SIG-M5 treated with dmso at 0.1 percent for 504 hours (cell line): Measurements from ENCODE around the gene TTLL8.

Experiments
- DNase-seq: peaks from one replicate; lab custom pipeline; 2025; ENCODE audit not compliant: unreplicated experiment; lab: John Stamatoyannopoulos, UW

The TTLL8 gene

GRCh38 chr22:50083462-50084079 lies 25.5 kb upstream of the TTLL8 start:
- no peak for DNase-seq

GRCh38 chr22:50082961-50083461 lies 24.9 kb upstream of the TTLL8 start:
- DNase-seq: no peak

GRCh38 chr22:50082197-50082715 lies 24.2 kb upstream of the TTLL8 start:
- DNase-seq: no peak

GRCh38 chr22:50081426-50082196 lies 23.5 kb upstream of the TTLL8 start:
- no peak for DNase-seq

GRCh38 chr22:50080077-50080465 lies 22.0 kb upstream of the TTLL8 start:
- DNase-seq: no peak

GRCh38 chr22:50078761-50079160 lies 20.7 kb upstream of the TTLL8 start:
- DNase-seq: no peak

- no peak for DNase-seq
These were observed 20.1 kb upstream of the TTLL8 start for GRCh38 chr22:50078246-50078645.

GRCh38 chr22:50076646-50077535 lies 18.8 kb upstream of the TTLL8 start:
- DNase-seq: no peak

- no peak for DNase-seq
These were observed 16.7 kb upstream of the TTLL8 start for GRCh38 chr22:50074551-50075530.

GRCh38 chr22:50074056-50074455 lies 16.0 kb upstream of the TTLL8 start:
- no peak for DNase-seq

GRCh38 chr22:50072714-50073538 lies 14.8 kb upstream of the TTLL8 start:
- no peak for DNase-seq

GRCh38 chr22:50072167-50072555 lies 14.1 kb upstream of the TTLL8 start:
- no peak for DNase-seq

- no peak for DNase-seq
These were observed 13.5 kb upstream of the TTLL8 start for GRCh38 chr22:50071432-50072166.

GRCh38 chr22:50070366-50070765 lies 12.3 kb upstream of the TTLL8 start:
- DNase-seq: no peak

- DNase-seq: no peak
These were observed 10.0 kb upstream of the TTLL8 start for GRCh38 chr22:50068096-50068495.

GRCh38 chr22:50067244-50067643 lies 9.1 kb upstream of the TTLL8 start:
- DNase-seq: no peak

- DNase-seq: no peak
These were observed 6.4 kb upstream of the TTLL8 start for GRCh38 chr22:50064453-50064852.

- no peak for DNase-seq
These were observed 5.7 kb upstream of the TTLL8 start for GRCh38 chr22:50063589-50064393.
